ENCODE results near the gene CFLAR.
A peak's percentile ranks its signal among the peaks of the same experiment; 100 is the strongest.

CFLAR gene

GRCh38 chr2:201199847-201200246 is 83.9 kb downstream of the CFLAR start:
- ATAC-seq = no peak
- Mint-ChIP-seq H3K27ac (no peak overlapping the region), H3K27me3 (no peaks in the 10 kb centered on the region), H3K4me3 (no peak overlapping the region), H3K36me3 (peaks cover 39% of the 10 kb centered on the region), H3K9me3 (no peaks in the 10 kb centered on the region), H3K4me1 (peaks cover 18% of the 10 kb centered on the region)

GRCh38 chr2:201200345-201200744 is 84.4 kb downstream of the CFLAR start:
- Mint-ChIP-seq H3K4me3 (no peak overlapping the region), H3K27me3 (no peaks in the 10 kb centered on the region), H3K4me1 (peaks cover 20% of the 10 kb centered on the region), H3K36me3 (peaks cover 39% of the 10 kb centered on the region), H3K9me3 (no peaks in the 10 kb centered on the region), H3K27ac (no peak overlapping the region)
- no peak for ATAC-seq

DNA sequence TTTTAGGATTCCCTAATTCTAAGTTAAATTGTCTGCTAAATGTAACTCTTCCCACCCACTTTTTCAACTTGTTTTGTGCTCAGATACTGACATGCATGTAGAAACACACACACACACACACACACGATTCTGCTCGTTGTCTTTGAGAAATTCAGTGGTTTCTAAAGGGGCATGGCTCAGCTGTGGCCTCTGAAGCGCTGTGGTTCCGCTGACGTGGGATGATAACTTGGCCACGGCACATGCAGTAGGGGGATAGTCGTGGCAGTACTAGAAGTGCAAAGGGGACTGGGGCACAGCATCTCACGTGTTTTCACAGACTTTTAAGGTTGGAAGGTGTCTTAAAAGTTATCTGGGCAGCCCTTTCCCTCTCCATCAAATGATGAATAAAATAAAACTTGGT is 85.4 kb downstream of the CFLAR start:
- Mint-ChIP-seq H3K36me3 (peaks cover 30% of the 10 kb centered on the region), H3K4me3 (no peak overlapping the region), H3K27me3 (no peaks in the 10 kb centered on the region), H3K27ac (no peak overlapping the region), H3K9me3 (no peaks in the 10 kb centered on the region), H3K4me1 (peaks cover 18% of the 10 kb centered on the region)
- ATAC-seq = no peak

DNA sequence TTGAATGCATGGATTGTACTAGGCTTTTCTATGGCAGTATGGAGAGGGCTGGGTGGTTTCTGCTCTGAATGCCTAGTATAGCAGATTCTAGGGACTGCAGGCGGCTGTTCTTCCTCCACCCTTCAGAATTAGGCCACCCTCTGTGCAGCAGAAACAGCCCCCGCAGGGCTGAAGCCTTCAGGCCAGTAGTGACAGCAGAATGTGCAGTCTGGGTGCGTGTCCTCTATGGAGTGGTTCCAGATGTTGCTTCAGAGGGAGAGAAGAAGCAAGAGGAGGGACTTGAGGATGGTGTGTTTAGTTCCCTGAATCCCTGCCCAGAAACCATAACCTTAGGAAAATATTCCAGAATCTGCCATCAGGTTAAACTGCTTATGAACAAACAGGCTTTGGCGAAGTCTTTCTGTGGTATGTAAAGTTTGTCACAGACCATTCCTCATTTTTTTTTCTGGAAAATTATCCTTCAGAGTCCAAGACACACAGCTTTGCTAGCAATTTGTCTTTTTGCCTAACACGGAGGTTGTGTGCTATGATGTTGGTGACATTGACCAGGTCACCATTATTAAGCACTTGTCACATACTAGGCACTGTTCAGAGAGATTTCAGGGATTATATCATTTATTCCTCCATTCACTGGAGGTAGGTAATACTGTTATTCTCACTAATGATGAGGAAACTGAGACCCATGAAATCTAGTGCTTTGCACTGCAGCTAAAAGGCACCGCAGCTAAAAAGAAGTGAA is 88.1 kb downstream of the CFLAR start:
- Mint-ChIP-seq H3K27ac (no peak overlapping the region), H3K4me3 (no peak overlapping the region)
- no peak for ATAC-seq

GRCh38 chr2:201204655-201205514 is 88.9 kb downstream of the CFLAR start:
- peaks cover 35% of the 10 kb centered on the region for H3K4me1 Mint-ChIP-seq
- H3K9me3 Mint-ChIP-seq = peaks cover 3% of the 10 kb centered on the region
- no peak overlapping the region for H3K4me3 Mint-ChIP-seq
- no peak overlapping the region for H3K27ac Mint-ChIP-seq
- peaks cover 22% of the 10 kb centered on the region for H3K36me3 Mint-ChIP-seq
- H3K27me3 Mint-ChIP-seq = no peaks in the 10 kb centered on the region
- ATAC-seq = no peak

More for the DNA sequence above, 88.1 kb downstream of the CFLAR start:
- Mint-ChIP-seq H3K27me3 (no peaks in the 10 kb centered on the region), H3K4me1 (peaks cover 27% of the 10 kb centered on the region), H3K36me3 (peaks cover 18% of the 10 kb centered on the region), H3K9me3 (no peaks in the 10 kb centered on the region)

DNA sequence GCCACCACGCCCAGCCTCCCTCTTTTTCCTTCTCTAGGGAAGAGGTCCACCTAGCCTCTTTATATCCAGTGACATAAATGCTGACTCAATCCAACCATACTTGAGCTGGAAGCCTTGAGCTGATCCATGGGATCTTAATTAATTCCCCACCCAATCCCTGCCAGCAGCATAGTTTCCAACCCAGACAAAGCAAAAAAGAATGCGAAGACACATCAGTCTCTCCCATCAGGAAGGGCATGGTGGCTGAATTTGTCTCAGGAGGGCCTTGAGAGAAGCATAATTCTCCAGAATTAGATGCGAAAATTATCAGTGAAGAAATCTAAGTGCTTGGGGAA is 89.5 kb downstream of the CFLAR start:
- no peak overlapping the region for H3K27ac Mint-ChIP-seq
- H3K4me3 Mint-ChIP-seq = no peak overlapping the region
- peaks cover 22% of the 10 kb centered on the region for H3K36me3 Mint-ChIP-seq
- no peaks in the 10 kb centered on the region for H3K27me3 Mint-ChIP-seq
- H3K9me3 Mint-ChIP-seq = peaks cover 3% of the 10 kb centered on the region
- no peak for ATAC-seq
- peaks cover 41% of the 10 kb centered on the region for H3K4me1 Mint-ChIP-seq

DNA sequence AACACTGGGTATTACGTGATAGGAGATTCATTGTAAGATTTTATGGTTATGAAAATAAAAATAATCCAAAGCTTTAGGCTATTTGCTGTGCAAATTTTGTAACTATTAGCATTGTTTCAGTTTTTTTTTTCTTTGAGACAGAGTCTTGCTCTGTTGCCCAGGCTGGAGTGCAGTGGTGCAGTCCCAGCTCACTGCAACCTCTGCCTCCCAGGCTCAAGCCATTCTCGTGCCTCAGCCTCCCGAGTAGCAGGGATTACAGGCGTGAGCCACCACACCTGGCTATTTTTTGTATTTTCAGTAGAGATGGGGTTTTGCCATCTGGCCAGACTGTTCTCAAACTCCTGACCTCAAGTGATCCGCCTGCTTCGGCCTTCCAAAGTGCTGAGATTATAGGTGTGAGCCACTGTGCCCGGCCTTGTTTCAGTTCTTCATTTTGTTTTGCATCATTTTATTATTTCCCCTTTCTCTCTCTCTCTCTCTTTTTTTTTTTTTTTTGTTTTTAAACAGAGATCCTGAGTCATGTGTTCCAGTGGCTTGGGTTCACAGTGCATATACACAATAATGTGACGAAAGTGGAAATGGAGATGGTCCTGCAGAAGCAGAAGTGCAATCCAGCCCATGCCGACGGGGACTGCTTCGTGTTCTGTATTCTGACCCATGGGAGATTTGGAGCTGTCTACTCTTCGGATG is 92.7 kb downstream of the CFLAR start:
- no peaks in the 10 kb centered on the region for H3K27me3 Mint-ChIP-seq
- peak overlapping the region; percentile 57 for H3K4me3 Mint-ChIP-seq
- peaks cover 51% of the 10 kb centered on the region for H3K4me1 Mint-ChIP-seq
- peak; percentile 98 for ATAC-seq
- peaks cover 3% of the 10 kb centered on the region for H3K9me3 Mint-ChIP-seq
- peaks cover 22% of the 10 kb centered on the region for H3K36me3 Mint-ChIP-seq
- H3K27ac Mint-ChIP-seq = peak overlapping the region; percentile 83

GRCh38 chr2:201215963-201216362 is 100.0 kb downstream of the CFLAR start:
- Mint-ChIP-seq H3K36me3 (peaks cover 37% of the 10 kb centered on the region), H3K27ac (no peak overlapping the region), H3K9me3 (no peaks in the 10 kb centered on the region), H3K4me3 (no peak overlapping the region), H3K4me1 (peaks cover 35% of the 10 kb centered on the region), H3K27me3 (no peaks in the 10 kb centered on the region)
- no peak for ATAC-seq

DNA sequence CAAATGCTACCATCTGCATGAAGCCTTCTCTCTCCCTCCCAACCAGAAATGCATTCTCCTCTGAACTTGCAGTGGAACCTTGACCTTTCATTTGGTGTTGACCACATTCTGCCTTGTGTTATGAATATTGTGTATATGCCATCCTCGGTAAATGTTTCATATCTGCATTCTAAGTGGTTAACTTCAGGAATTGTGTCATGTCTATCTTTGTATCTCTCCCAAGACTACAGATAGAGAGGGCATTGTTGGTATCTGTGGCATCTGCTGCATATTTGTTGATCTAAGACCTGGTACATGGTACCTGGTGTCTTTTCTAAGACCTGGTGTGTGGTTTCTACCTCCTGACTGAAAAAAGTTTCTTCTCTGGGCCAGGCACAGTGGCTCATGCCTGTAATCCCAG is 101.0 kb downstream of the CFLAR start:
- Mint-ChIP-seq H3K27ac (no peak overlapping the region), H3K36me3 (peaks cover 37% of the 10 kb centered on the region), H3K4me1 (peaks cover 29% of the 10 kb centered on the region), H3K4me3 (no peak overlapping the region), H3K9me3 (no peaks in the 10 kb centered on the region), H3K27me3 (no peaks in the 10 kb centered on the region)
- ATAC-seq = peak; percentile 55

GRCh38 chr2:201218780-201219179 is 102.8 kb downstream of the CFLAR start:
- Mint-ChIP-seq H3K27me3 (no peaks in the 10 kb centered on the region), H3K27ac (no peak overlapping the region), H3K9me3 (no peaks in the 10 kb centered on the region), H3K4me1 (peaks cover 37% of the 10 kb centered on the region), H3K4me3 (no peak overlapping the region), H3K36me3 (peaks cover 32% of the 10 kb centered on the region)
- no peak for ATAC-seq

- peaks cover 37% of the 10 kb centered on the region for H3K4me1 Mint-ChIP-seq
- H3K36me3 Mint-ChIP-seq = peaks cover 32% of the 10 kb centered on the region
- H3K4me3 Mint-ChIP-seq = no peak overlapping the region
- no peaks in the 10 kb centered on the region for H3K27me3 Mint-ChIP-seq
- H3K9me3 Mint-ChIP-seq = no peaks in the 10 kb centered on the region
- H3K27ac Mint-ChIP-seq = no peak overlapping the region
- ATAC-seq = no peak
These were observed 103.5 kb downstream of the CFLAR start for GRCh38 chr2:201219328-201220096.

- Mint-ChIP-seq H3K4me3 (no peak overlapping the region), H3K9me3 (no peaks in the 10 kb centered on the region), H3K4me1 (peaks cover 36% of the 10 kb centered on the region), H3K27me3 (no peaks in the 10 kb centered on the region), H3K27ac (peak overlapping the region; percentile 45), H3K36me3 (peaks cover 29% of the 10 kb centered on the region)
- no peak for ATAC-seq
These were observed 104.2 kb downstream of the CFLAR start for GRCh38 chr2:201220102-201220570.

- Mint-ChIP-seq H3K4me1 (peaks cover 23% of the 10 kb centered on the region), H3K4me3 (peak overlapping the region; percentile 33), H3K27ac (peak overlapping the region; percentile 75), H3K27me3 (no peaks in the 10 kb centered on the region), H3K36me3 (peaks cover 6% of the 10 kb centered on the region), H3K9me3 (no peaks in the 10 kb centered on the region)
- ATAC-seq = no peak
These were observed 107.4 kb downstream of the CFLAR start for GRCh38 chr2:201223089-201224073.
